GM21737 (cell line): Measurements from ENCODE around the gene GPD2.
A peak's percentile ranks its signal among the peaks of the same experiment; 100 is the strongest.
"Not testable (repeated sequence)": the region's sequence is repeated elsewhere in the genome, so short reads cannot be mapped to it uniquely, and the experiment has no call there.

Experiments
- ATAC-seq: cut with Tn5 transposase; IDR thresholded peaks from one replicate; pipeline ENCODE4 v1.9.1; 2021; ENCODE audit warnings: mild to moderate bottlenecking, moderate library complexity; ENCODE audit not compliant: unreplicated experiment

GPD2 gene

DNA sequence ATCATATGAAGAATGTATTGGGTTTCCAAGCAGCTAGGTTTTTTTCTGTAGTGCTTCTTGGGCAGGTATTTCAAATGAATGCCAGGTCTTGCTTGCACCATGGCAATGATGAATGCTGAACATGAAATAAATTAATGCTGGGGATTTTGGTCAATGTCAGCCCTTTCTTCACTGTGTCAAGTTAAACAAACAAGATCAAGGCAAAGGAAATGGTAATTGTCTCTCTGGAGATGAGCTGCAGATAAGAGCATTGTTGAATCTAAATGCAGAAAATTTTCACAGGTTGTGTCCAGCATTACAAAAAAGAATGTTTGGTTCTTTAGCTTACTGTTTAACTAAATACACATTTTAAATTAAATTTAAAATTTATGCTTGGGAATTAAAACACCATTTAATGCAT is 144.3 kb downstream of the GPD2 start:
- no peak for ATAC-seq

DNA sequence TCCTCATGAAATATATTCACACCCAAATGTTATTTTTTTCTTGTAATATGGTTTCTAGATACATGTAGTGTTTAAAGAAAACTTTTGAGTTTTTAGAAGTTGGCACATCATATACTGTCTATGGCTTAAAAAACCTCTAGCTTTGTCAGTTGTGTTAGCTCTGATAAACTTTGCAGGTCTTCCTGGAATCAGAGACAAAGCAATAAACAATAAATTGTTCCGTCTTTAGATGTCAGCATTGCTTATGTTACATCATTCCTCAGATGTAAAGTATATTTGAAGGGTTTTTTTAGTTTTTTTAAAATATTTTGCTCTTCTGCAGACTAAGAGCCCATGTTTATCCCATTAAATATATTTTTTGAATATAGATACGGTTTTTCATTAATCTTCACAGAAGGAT is 145.1 kb downstream of the GPD2 start:
- no peak for ATAC-seq

DNA sequence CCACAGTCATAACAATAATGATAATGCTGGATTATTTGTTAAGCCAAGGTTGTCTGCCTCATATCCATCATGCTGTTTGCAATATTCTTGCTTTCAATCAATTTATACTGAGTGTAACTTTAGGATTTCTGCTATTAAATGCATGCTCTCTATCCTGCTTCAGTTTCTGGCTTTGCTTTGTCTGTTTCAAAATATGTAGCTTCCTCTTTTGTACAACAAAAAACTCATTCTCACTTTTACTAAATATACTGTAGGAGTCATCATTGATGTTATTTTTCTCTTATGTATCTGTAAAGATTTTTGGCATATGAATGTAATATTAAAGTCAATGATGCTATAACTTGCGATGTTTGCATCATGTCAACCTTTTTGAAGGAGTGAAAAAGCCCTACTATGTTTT is 149.3 kb downstream of the GPD2 start:
- no peak for ATAC-seq

DNA sequence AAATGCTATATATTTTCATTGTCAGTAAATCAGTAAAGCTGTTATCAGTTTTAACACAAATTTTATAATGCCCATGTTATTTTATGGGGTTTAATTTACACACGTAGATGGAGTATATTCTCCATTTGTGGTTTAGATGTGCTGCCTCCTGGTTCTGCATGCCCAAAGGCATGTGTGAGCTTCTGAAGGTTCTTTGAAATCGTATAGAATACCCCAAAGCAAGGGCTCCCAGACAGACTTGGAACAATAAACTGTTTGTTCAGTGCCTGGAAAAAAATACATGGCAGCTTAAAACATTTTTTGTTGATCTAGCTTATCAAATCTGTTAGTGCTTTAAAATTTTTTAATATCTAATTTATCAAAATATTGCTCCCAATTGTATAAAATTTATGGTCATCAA is 150.4 kb downstream of the GPD2 start:
- ATAC-seq, result no peak

DNA sequence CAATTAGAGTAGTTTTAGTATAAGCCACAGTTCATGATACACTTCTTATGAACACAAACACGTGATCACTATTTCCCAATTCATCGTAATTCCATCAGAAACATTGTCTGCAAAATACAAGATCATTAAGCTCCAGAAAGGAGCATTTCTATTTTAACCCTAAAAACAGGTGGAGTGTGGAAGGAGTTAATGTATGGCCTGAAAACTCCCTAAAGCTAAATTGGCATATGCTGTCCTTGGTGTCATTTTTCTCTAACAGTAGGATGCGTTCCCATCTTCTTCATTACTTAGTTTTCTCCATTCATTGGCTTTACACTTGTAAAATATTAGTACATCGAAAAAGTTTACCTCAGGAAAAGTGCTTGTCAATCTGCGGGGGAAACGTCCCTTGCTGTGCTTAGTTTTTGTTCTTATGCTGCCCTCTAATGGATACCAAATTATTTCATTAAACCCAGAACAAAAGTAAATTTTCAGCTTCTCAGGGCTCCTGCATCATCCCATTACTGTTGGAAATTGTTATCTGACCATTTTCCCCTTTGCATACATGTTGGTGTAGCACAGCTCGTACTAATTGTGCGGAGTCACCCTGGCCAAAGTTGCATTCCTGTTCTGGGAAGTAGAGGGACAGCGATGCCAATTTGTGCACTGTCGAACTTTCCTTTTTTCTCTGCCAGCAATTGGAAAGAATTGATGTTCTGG is 153.4 kb downstream of the GPD2 start:
- peak; percentile 55 for ATAC-seq

DNA sequence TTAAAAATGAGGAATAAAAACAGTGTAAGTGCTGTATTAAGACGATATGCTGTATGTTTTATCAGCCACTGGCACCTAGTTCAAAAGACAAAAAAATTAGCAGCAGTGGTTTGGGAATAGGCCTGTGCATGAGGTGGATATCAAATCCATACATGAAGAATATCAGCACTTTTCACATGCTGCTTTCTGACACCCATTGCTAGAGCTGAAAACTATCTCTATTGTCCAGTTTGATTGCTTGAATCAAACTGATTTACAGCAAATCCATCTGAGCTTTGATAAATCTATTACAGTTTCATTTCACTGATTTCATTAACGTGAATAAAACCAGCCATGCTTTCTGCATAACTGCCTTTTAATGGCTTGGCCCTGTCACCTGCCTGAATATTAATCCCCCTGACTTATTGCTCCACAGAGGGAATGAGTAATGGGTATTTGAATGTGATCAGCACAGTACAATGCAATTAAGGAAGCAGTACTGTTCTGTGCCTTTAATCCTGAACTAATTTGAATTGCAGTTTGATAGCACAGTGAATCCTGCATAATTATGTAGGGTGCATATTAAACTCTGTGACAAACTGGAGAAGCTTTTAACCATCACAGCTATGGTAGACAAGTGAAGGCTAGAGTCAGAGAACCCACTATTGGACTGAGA is 154.0 kb downstream of the GPD2 start:
- ATAC-seq, result no peak

DNA sequence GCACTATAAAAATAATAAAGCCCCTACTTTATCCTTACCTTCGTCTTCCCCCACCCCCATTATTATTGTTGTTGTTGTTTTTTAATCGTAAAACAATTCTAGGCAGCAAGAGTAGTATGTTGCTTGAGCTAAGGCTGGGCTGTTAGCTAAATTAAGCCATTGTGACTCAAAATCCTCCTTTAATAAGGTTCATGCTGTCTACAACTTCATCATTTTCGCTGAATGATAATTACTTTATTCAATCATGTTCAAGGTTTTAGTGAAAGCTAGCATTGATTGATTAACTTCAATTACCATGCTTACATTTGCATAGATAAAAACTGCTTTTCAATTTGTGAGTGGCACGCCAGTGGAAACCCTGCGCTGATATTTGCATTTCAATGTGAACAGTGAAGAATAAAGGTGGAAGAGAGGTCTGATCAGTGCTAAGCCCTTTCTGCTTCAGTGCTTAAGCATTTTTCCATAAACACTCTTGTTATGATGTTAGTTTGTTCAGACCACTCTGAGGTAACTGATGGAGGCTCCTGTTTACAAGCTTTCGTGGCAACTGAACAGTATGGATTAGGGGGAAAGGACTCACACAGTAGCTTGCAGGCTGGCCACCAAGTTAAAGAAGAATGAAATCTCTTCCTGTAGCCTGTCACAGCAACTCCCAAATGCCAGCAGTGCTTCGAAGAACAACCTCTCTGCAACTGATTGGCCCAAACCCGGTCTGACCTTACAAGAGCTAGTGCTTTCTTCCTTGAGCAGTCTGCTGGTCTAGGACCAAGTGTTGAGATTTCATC is 156.8 kb downstream of the GPD2 start:
- ATAC-seq, result no peak

DNA sequence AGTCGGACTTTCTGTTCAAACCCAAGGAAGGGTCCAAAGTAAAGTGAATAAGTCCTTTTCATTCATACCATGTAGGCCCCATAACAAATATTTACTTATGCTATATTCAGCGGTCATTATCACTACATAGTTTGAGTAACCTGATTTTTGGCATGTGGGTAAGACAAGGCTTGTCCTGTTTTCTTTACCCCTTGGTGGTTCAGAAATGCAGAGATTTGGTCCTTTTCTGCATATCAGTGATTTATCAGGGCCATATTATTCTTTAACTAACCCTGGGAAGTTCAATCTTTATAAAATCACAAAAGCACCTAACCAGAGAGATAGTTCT is 157.4 kb downstream of the GPD2 start:
- no peak for ATAC-seq

DNA sequence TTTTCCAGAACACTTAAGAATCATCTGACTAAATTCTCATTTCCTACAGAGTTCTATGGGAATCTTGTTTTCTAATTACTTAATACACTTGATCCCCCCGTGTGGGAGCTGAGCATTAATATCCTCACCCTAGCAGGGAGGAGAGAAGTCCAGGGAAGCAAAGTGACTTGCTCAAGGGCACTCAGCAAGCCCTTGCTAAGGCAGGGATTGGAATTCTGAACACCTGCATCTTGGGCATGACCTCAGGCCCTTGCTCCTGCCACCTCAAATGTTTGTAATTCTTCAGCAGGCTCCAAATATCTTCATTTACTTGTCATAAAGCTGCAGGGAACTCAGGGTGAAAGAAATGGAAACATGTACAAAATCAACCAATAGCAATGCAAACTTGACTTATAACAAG is 162.4 kb downstream of the GPD2 start:
- ATAC-seq, result no peak

DNA sequence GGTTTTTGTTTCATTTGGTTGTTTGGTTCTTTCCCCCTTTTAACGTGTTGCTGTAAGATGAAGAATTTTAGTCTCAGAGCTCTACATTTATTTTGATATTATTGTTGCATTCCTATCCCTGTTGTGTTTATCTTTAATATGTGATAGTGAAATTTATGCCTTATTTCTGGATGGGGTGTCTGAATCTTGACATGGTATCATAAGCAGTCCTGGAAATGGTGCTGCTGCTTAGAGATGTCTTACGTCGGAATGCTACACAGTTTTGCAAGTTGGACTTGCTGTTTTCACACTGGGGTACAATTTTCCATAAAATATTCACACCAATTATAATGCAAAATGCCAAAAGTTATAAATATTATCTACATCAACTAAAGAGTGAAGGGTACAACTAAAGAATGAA is 164.0 kb downstream of the GPD2 start:
- no peak for ATAC-seq

DNA sequence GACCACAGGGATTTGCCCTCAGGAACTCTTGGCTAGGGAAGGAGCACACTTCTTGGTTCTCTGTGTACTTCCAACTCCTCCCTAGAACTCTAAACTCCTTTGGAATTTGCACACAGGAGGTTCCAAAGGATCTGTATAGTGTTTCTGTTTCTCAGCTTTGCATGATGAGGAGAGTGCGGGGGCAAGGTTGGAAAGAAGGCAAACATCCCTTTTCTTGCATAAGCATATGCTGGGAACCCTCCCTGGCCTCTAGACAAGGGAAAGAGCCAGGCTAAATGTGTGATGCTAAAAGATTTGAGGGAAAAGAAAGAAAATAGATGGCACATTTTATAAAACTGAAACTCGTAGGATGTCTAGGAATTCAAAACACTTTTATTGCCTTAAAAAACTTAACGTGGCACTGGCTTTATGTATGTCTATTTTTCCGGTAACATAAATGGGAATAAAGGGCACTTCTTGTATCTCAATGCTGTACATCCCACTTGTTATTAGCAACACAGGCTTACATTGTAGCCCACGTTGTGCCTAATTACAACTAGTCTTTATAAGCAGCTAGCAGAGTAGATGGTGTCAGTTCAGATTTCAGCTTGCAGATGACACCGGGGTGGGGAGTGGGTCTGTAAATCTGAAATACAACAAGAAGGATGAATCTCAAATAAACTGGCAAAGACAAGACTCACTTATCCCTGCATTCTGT is 165.8 kb downstream of the GPD2 start:
- no peak for ATAC-seq

DNA sequence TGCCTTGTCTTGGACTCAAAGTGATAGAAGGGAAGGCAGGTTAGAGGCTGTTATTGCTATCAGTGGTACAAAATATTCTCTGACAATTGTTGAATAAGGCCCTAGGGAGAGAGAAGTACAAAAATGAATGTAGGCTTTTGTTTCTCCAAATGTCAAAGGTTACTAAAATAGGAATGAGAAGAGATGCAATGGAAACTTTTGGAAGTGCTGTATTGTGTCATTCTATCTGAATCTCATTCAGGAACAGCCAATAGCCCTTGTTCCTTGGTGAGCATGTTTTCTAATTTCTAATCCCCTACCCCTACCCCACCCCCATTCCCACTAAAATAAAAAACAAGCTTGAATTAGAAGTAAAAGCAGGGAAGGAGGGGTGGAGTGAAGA is 166.4 kb downstream of the GPD2 start:
- no peak for ATAC-seq

DNA sequence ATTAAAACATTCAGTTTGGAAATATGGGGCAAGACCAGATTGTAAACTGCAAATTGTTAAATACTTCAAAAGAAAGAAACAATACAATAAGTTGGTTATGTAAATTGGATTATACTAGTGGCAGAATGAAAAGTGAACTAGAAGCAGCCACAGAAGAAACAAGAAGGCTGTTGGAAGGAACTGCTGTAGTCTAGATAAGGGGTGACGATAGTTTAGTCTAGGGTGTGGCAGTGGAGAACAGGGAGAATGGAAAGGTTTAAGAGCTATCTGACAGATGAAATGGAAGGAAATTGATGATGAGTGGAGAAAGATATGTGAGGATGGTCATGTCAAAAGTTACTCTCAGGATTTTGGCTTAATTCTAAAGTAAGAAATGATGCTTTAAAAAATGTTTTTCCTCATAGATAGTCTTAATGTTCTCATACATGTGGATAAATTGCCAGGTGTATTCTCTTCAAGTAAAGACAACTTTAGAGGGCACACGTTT is 179.7 kb downstream of the GPD2 start:
- ATAC-seq, result no peak

DNA sequence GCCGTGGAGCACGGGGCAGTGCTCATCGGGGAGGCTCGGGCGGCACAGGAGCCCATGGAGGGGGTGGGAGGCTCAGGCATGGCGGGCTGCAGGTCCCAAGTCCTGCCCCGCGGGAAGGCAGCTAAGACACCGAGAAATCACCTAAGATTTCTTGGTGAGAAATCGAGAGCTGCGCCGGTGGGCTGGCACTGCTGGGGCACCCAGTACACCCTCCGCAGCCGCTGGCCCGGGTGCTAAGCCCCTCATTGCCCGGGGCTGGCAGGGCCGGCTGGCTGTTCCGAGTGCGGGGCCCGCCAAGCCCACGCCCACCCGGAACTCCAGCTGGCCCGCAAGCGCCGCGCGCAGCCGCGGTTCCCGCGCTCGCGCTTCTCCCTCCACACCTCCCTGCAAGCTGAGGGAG is 181.9 kb downstream of the GPD2 start:
- not testable (repeated sequence) for ATAC-seq

DNA sequence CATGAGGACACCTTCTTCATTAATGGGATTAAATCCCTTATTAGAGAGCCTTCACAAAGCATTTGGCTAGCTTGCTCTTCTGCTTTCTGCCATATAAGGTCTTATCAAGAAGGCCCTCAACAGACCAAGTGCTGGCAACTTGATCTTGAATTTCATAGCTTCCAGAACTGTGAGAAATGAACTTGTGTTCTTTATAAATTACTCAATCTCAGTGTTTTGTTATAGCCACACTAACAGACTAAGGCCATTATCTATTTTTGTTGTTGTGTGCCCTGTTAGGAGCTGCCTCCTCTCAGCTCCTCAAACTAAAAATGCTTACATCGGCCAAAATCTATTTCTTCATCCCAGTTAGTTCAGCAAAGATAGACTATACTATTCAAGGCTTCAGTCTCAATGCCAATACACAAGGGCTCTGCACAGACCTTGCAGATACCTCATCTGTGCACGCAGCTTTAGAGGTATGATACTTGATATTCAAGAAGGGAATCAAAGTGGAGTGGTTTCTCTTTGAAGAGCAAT is 182.9 kb downstream of the GPD2 start:
- no peak for ATAC-seq

DNA sequence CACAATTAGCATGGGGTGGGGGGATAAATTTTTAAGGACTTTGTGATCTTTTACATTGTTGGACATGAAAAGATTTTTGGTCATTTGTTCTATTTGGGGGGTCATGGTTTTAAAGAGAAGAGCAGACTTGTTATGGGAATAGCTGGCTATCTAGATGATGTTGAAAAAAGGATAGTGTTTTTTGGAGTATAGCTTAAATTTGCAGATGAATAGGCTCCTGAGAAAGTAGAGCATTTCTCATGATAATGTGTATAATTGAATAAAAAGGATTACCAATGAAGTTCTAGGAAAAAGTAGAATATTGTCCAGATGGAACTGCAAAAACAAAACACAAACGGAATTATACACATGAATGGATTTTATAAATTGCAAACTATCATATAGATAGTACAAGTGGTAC is 186.3 kb downstream of the GPD2 start:
- no peak for ATAC-seq

DNA sequence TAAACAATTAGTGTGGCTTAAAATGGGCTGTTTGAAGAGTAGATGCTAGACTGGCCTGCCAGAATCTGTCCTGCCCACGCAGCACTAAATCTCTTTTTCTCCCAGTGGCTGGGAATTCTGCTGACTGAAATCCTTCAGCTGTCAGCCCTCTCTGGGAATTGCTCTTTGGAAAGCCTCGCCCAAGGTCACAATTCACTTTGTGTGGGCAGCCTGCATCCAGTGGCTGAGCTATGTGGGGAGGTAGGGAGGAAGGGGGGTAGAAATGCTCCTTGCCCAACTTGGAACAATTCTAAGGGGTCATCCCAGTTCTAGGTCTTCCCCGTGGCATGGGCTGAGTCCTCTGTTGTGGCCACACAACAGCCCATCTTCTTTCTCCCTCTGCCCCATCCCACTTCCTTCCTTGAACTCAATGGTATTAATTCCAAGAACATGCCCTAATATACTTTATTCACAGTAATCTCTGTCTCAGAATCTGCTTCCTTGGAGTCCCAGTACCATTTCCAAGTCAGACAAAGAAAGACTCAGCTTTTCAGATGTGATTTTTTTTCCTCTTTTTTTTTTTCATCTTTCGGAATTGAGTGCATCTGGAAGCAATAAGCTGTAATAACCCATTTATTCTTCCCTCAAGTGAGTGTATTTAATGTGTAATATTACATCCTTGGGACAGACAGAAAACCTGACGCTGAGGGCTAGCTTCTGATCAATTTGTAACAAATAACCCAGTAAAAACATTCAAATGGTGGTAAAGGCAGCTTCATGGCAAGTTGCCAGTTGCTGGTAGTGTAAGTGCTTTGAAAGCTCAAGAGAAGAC is 189.4 kb downstream of the GPD2 start:
- no peak for ATAC-seq

DNA sequence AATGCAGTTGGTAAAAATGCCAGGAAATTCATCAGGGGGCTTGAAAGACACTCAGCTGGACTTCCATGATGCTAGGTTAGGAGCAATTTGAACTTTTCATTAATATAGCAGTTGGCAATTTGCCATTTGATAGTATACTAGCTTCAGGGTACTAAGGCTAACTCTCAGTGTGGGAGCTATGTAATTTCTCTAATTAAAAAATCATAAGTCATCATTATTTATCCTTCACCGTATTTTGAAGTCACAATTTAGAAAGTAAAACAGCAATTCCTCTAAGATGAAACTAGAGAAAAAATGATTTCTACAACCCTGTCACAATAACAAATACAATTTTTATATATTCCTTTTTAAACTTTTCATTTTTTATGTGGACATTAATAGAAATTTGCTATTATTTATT is 190.8 kb downstream of the GPD2 start:
- ATAC-seq, result no peak

DNA sequence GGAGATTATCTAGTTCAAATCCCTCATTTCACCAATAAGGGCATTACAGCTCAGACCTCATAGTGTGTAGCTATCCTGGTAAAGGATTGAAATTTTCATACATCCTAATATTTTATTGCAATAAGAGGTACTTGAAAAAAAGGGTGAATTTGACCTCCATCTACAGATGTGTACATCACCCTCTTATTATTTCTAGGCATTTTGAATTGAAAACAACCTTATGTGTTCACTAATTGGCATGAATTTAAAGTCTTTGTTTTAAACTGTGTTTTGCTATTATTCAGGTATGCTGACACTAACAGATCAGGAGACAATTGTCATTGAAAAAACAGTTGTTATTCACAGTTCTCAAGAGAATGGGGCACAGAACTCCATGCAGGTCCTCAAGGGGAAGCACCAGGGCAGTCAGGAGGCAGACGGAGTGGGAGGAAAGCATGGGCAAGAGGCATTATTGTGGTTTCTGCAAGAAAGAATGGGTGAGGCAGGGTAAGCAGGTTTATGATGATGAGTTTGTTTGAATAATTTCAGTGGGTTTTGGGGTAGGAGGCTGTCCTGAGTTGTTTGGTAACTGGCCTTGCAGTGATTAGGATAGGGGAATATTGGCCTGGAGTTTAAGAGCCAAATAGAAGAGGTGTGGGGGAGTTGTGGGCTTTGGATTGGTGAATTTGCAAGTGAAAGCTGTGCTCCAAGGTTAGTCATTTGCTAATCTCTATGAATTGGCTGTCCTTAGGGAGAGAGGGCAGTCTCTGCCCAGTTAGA is 194.6 kb downstream of the GPD2 start:
- ATAC-seq, result no peak

DNA sequence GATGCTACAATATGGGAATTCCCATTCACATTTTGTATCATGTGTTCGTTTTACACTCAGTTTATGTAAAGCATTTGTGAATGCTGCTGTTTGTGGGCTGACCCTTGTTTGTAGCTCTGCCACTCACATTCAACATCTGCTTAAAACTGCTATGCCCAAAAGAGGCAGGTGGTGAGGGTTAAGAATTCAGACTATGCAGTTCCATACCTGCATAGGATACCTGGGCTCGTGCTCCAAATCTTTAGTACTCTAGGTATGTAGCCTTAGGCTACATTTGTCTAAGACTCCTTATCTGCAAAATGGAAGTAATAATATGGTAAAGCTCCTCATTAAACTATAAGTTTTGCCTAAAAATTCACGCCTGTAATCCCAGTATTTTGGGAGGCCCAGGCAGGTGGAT is 199.5 kb downstream of the GPD2 start:
- no peak for ATAC-seq
